WI38 (cell line): ENCODE measurements around the gene TMEM252.

Experiments
- H3K4me3 ChIP-seq: 2 replicates; pipeline ENCODE4 v1.5.1; 2011; ENCODE audit warnings: low read depth, mild to moderate bottlenecking, control low read depth, low read length
- TF ChIP-seq, protein P1 (sequence below): IDR thresholded peaks from 2 replicates; pipeline ENCODE4 v1.5.1; 2012; ENCODE audit warnings: low read depth, mild to moderate bottlenecking, control low read depth, low read length

Gene TMEM252

GRCh38 chr9:68574150-68574549 is 33.5 kb upstream of the TMEM252 start:
- no peak overlapping the region for H3K4me3 ChIP-seq
- TF ChIP-seq, protein P1, sequence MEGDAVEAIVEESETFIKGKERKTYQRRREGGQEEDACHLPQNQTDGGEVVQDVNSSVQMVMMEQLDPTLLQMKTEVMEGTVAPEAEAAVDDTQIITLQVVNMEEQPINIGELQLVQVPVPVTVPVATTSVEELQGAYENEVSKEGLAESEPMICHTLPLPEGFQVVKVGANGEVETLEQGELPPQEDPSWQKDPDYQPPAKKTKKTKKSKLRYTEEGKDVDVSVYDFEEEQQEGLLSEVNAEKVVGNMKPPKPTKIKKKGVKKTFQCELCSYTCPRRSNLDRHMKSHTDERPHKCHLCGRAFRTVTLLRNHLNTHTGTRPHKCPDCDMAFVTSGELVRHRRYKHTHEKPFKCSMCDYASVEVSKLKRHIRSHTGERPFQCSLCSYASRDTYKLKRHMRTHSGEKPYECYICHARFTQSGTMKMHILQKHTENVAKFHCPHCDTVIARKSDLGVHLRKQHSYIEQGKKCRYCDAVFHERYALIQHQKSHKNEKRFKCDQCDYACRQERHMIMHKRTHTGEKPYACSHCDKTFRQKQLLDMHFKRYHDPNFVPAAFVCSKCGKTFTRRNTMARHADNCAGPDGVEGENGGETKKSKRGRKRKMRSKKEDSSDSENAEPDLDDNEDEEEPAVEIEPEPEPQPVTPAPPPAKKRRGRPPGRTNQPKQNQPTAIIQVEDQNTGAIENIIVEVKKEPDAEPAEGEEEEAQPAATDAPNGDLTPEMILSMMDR = no peak

- H3K4me3 ChIP-seq = no peak overlapping the region
- TF ChIP-seq, protein P1 = no peak
Observed at GRCh38 chr9:68567565-68567964, 26.9 kb upstream of the TMEM252 start.

DNA sequence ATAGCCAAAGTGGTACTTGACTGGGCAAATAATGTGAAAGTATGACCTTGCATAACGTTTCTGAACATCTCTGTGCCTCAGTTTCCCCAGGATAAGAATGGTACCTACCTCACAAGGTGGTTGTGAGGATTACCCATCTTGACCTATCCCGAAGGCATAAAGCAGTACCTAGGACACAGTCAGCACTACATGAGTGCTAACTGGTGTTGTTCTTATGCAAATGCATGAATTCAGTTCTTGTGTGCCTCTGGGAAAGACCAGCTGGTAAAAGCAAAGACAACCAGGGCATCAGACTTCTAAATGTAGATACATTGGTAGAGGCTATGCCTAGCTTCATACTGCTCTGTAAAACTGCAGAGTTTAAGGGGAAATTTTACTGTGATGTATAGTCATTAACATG is 21.8 kb upstream of the TMEM252 start:
- TF ChIP-seq, protein P1 = no peak

GRCh38 chr9:68560071-68560844 is 19.6 kb upstream of the TMEM252 start:
- TF ChIP-seq, protein P1 = peak; percentile 66

More for the DNA sequence above, 21.8 kb upstream of the TMEM252 start:
- H3K4me3 ChIP-seq = no peak overlapping the region

DNA sequence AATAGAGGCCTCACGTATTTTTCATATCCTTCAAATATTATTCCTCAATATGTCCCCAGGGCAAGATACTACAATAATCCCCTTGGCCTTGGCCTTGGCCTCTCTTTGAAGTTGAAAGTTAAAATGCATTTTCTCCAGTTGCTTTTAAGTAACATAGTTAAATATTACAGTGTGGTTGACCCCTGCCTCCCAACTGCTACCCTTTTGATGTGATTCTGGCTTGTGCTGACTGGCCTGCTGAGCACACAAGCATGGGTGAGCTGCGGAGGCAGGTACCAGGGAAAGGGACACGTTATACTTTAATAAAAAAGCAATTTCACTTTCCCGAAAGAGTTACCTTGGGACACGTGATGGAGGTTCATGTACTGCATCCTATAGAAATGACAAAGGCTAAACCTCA is 17.9 kb upstream of the TMEM252 start:
- TF ChIP-seq, protein P1 = no peak
- H3K4me3 ChIP-seq = no peak overlapping the region

More at GRCh38 chr9:68560071-68560844, 19.6 kb upstream of the TMEM252 start:
- H3K4me3 ChIP-seq = peak overlapping the region; percentile 25

DNA sequence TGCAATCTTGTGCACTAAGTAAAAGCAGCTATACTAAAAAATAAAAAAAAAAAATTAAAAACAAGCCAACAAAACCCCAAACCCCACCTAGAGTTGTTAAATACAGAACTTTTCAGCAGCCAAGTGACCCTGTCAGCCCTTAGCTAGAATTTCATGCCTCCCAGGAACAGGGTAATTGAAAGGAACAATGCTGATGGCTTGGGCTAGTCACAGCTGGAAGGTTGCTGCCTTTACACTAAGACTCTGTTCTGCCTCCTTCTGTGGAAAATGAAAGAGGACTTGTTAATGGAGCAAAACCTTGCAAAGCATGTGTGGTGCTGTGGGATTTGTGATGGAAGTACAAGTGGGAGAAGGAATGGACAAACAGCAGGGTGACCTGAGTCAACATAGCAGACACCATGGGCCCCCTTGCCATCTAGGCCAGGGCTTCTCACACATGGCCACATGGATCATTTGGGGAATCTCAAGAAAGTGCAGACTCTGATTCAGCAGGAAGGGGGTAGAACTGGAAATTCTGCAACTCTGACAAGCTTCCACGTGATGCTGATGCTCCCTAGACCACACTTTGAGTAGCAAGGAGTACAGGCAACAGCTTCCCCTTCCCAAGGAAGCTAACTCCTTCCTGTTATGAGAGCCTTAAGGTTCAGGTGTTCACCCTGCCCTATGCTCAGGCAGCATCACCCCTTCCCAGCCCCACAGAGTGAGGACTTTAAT is 14.9 kb upstream of the TMEM252 start:
- TF ChIP-seq, protein P1 = no peak
- H3K4me3 ChIP-seq = no peak overlapping the region
